ENCODE measurements around the gene LMX1B. TPM values are rescaled to one million over a fixed set of nuclear protein-coding genes. Genes with fewer than 3 reads are reported as not detected.

LMX1B gene
- total and polyA plus RNA-seq, 11 donors, result 0.15 to 1.1 (median 0.39) TPM

GRCh38 chr9:126616521-126616976 is 2.8 kb downstream of the LMX1B start:
- H3K4me3 ChIP-seq, result no peak overlapping the region
- ATAC-seq (no peak), DNase-seq (no peak)
- H3K4me1 ChIP-seq, result peaks cover 0 to 43% (median 15%) of the 10 kb centered on the region in 12 donors
- WGBS, 4 donors, result 80 to 92% (median 82%) methylated on average over 9 to 10 of the region's 10 CpGs
- peaks cover 41 to 96% (median 84%) of the 10 kb centered on the region in 9 donors for H3K27me3 ChIP-seq
- H3K36me3 ChIP-seq, result no peaks in the 10 kb centered on the region
- intact Hi-C loops (cut with DNase I), result loop anchor here in 4 of 10 donors (5.0 to 10.0 kb wide), 4 partner anchors 51 to 168 kb away; no protein-coding TSS in a partner anchor
- H3K9me3 ChIP-seq, result no peaks in the 10 kb centered on the region
- no peak for TF ChIP-seq POLR2A (IDR thresholded peaks at IDR 0.05)
- TF ChIP-seq, protein P1, sequence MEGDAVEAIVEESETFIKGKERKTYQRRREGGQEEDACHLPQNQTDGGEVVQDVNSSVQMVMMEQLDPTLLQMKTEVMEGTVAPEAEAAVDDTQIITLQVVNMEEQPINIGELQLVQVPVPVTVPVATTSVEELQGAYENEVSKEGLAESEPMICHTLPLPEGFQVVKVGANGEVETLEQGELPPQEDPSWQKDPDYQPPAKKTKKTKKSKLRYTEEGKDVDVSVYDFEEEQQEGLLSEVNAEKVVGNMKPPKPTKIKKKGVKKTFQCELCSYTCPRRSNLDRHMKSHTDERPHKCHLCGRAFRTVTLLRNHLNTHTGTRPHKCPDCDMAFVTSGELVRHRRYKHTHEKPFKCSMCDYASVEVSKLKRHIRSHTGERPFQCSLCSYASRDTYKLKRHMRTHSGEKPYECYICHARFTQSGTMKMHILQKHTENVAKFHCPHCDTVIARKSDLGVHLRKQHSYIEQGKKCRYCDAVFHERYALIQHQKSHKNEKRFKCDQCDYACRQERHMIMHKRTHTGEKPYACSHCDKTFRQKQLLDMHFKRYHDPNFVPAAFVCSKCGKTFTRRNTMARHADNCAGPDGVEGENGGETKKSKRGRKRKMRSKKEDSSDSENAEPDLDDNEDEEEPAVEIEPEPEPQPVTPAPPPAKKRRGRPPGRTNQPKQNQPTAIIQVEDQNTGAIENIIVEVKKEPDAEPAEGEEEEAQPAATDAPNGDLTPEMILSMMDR (IDR thresholded peaks at IDR 0.05), result no peak
- H3K27ac ChIP-seq, result no peak overlapping the region

DNA sequence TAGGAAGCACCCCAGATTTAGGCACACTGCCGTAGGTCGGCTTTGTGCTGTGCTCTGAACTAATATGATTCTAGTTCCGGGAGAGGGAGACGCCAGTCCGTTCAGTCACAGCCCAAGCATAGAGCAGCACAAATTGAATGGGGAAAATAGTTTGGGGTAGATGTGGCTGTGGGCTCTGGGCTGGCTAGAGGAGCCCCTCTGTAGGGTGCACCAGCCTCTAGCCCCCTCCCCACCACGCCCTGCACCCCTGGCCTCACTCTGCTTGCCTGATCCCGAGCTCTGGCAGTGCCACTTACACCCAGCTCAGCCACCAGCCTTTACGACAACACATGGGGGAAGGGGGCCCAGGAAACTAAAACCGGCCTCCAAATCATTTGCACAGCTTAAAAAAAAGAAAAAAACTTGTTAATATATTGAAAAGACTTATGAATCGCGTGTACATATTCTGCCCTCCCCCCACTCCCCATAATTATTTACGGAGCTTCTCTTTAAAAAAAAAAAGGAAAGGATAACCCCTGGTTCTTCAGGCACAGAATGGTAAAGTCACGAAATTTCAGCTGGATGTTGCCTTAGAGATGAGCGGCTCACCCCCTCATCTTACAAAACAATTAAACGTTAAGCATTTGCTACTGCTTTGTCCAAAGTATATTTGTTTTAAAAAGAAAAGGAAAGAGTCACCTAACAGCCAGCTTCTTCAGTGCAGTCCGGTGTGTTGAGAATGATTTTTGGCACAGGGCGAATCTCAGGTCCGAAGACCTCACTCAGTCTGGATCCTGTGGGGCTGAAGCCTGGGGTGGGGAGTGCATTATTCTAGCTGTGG is 3.5 kb downstream of the LMX1B start:
- ATAC-seq, result no peak
- Histone ChIP-seq H3K4me1 (peaks cover 0 to 37% (median 10%) of the 10 kb centered on the region in 12 donors), H3K9me3 (no peaks in the 10 kb centered on the region), H3K27ac (no peak overlapping the region), H3K36me3 (no peaks in the 10 kb centered on the region), H3K27me3 (peaks cover 41 to 96% (median 85%) of the 10 kb centered on the region in 9 donors), H3K4me3 (no peak overlapping the region)
- DNase-seq, result no peak
- intact Hi-C loops (cut with DNase I), result loop anchor here in 4 of 10 donors (5.0 to 10.0 kb wide), 4 partner anchors 50 to 168 kb away; no protein-coding TSS in a partner anchor
- TF ChIP-seq, protein P1 (IDR thresholded peaks at IDR 0.05), result no peak
- no peak for TF ChIP-seq POLR2A (IDR thresholded peaks at IDR 0.05)
- WGBS, 4 donors, result 52 to 68% (median 59%) methylated on average over 17 to 18 of the region's 18 CpGs

GRCh38 chr9:126617823-126618165 is 4.1 kb downstream of the LMX1B start:
- peaks cover 0 to 31% (median 6%) of the 10 kb centered on the region in 12 donors for H3K4me1 ChIP-seq
- ATAC-seq (no peak), DNase-seq (no peak)
- no peaks in the 10 kb centered on the region for H3K36me3 ChIP-seq
- H3K9me3 ChIP-seq, result no peaks in the 10 kb centered on the region
- intact Hi-C loops (cut with DNase I), result loop anchor here in 4 of 10 donors (5.0 to 10.0 kb wide), 4 partner anchors 50 to 167 kb away; no protein-coding TSS in a partner anchor
- H3K27ac ChIP-seq, result no peak overlapping the region
- H3K4me3 ChIP-seq, result no peak overlapping the region
- 17 to 37% (median 26%) methylated on average over 12 of the region's 12 CpGs for WGBS, 4 donors
- TF ChIP-seq POLR2A (IDR thresholded peaks at IDR 0.05), result no peak
- TF ChIP-seq, protein P1 (IDR thresholded peaks at IDR 0.05), result no peak
- H3K27me3 ChIP-seq, result peaks cover 39 to 96% (median 87%) of the 10 kb centered on the region in 9 donors

GRCh38 chr9:126618190-126618584 is 4.5 kb downstream of the LMX1B start:
- ATAC-seq (no peak), DNase-seq (no peak)
- intact Hi-C loops (cut with DNase I), result loop anchor here in 4 of 10 donors (5.0 to 10.0 kb wide), 4 partner anchors 49 to 167 kb away; no protein-coding TSS in a partner anchor
- peaks cover 0 to 27% (median 2%) of the 10 kb centered on the region in 12 donors for H3K4me1 ChIP-seq
- H3K9me3 ChIP-seq, result no peaks in the 10 kb centered on the region
- H3K27me3 ChIP-seq, result peaks cover 39 to 96% (median 87%) of the 10 kb centered on the region in 9 donors
- H3K36me3 ChIP-seq, result no peaks in the 10 kb centered on the region
- TF ChIP-seq, protein P1 (IDR thresholded peaks at IDR 0.05), result no peak
- no peak for TF ChIP-seq POLR2A (IDR thresholded peaks at IDR 0.05)
- 17 to 32% (median 24%) methylated on average over 11 of the region's 11 CpGs for WGBS, 4 donors
- H3K4me3 ChIP-seq, result no peak overlapping the region
- H3K27ac ChIP-seq, result no peak overlapping the region
